ENCODE data around the gene ITGAL. TPM values are rescaled to one million over a fixed set of nuclear protein-coding genes. Genes with fewer than 3 reads are reported as not detected.

ITGAL gene
- total RNA-seq, 1 experiment from 2014 or later, result 0.50 TPM

- peak; percentile 72 to 92 for DNase-seq
These were observed 62.0 kb downstream of the ITGAL start, which contains the start of gene ZNF747 for GRCh38 chr16:30534368-30535105. Gene ZNF747 (minus strand): TSS chr16:30534858. CDS start chr16:30534679, 179 bp downstream.

GRCh38 chr16:30535106-30535776 lies 62.7 kb downstream of the ITGAL start:
- POLR2A ChIA-PET (ENCODE audit: unreplicated experiment), result interaction anchor here (0.6 to 3.2 kb wide), 5 partner anchors 11 to 158 kb away, joined by 3 to 21 read pairs (median 5); partner anchors contain the start of gene ZNF764
- H3K36me3 ChIP-seq (ENCODE audit: low read depth), result 0 out of 2 replicates have a peak, but pooled peaks cover 13% of the 10 kb centered on the region
- intact Hi-C loops (cut with micrococcal nuclease; ENCODE audit: unreplicated experiment), result loop anchor here (1.0 to 2.0 kb wide), 4 partner anchors 50 to 105 kb away; partner anchors contain the start of genes DCTPP1 and ZNF785

More at GRCh38 chr16:30534368-30535105, 62.0 kb downstream of the ITGAL start, which contains the start of gene ZNF747:
- Histone ChIP-seq H4K20me1 (ENCODE audit: insufficient read depth) (no peaks in the 10 kb centered on the region), H2AFZ (peak within 1 kb of the TSS; percentile 92), H3K4me1 (replicated peaks; ENCODE audit: insufficient read depth) (peaks cover 30% of the 10 kb centered on the region), H3K79me2 (ENCODE audit: low read depth) (peaks cover 48% of the 10 kb centered on the region), H3K9me3 (ENCODE audit: insufficient read depth, low read depth) (no peaks in the 10 kb centered on the region), H3K4me3 (peak within 1 kb of the TSS; percentile 73), H3K36me3 (ENCODE audit: low read depth) (0 out of 2 replicates have a peak, but pooled peaks cover 13% of the 10 kb centered on the region), H3K9me2 (ENCODE audit: insufficient read depth) (no peaks in the 10 kb centered on the region), H3K4me2 (peak within 1 kb of the TSS; percentile 90), H3F3A (ENCODE audit: insufficient read depth, low read depth) (peaks cover 20% of the 10 kb centered on the region), H3K27me3 (ENCODE audit: insufficient read depth, low read depth) (no peaks in the 10 kb centered on the region), H3K27ac (peak within 1 kb of the TSS; percentile 57)
- TSS peak; percentile 31 for BruUV-seq (replicated peaks)
- intact Hi-C loops (cut with micrococcal nuclease; ENCODE audit: unreplicated experiment), result loop anchor here (1.0 to 2.0 kb wide), 5 partner anchors 24 to 104 kb away; partner anchors contain the start of genes DCTPP1, ZNF764 and ZNF785
- ChIA-PET CTCF (interaction anchor here (1.1 to 3.1 kb wide), 5 partner anchors 20 to 105 kb away, joined by 3 to 25 read pairs (median 7); partner anchors contain the start of genes DCTPP1, ZNF689 and ZNF764), POLR2A (ENCODE audit: unreplicated experiment) (interaction anchor here (0.6 to 3.2 kb wide), 3 partner anchors 20 to 43 kb away, joined by 3 to 21 read pairs (median 5); partner anchors contain the start of gene ZNF764)
- TF ChIP-seq EZH2 (IDR thresholded peaks at IDR 0.05; ENCODE audit: low read depth), result no peak
- peak; percentile 29; the same call in 1 of the 2 replicates for TF ChIP-seq CTCF (conservative IDR thresholded peaks at IDR 0.05)

More at GRCh38 chr16:30535106-30535776, 62.7 kb downstream of the ITGAL start:
- BruUV-seq (replicated peaks), result TSS peak; percentile 85
- peaks cover 18% of the 10 kb centered on the region for H3F3A ChIP-seq (ENCODE audit: insufficient read depth, low read depth)
- H4K20me1 ChIP-seq (ENCODE audit: insufficient read depth), result no peaks in the 10 kb centered on the region
- H3K27me3 ChIP-seq (ENCODE audit: insufficient read depth, low read depth), result no peaks in the 10 kb centered on the region
- H3K9me2 ChIP-seq (ENCODE audit: insufficient read depth), result no peaks in the 10 kb centered on the region
- peaks cover 48% of the 10 kb centered on the region for H3K79me2 ChIP-seq (ENCODE audit: low read depth)
- H2AFZ ChIP-seq, result peak overlapping the region; percentile 92
- H3K9me3 ChIP-seq (ENCODE audit: insufficient read depth, low read depth), result no peaks in the 10 kb centered on the region
- H3K4me3 ChIP-seq, result peak overlapping the region; percentile 73
- H3K4me2 ChIP-seq, result peak overlapping the region; percentile 90
- peak overlapping the region; percentile 57 for H3K27ac ChIP-seq
- TF ChIP-seq CTCF (conservative IDR thresholded peaks at IDR 0.05) (no peak), EZH2 (IDR thresholded peaks at IDR 0.05; ENCODE audit: low read depth) (no peak)
- no peak for DNase-seq
- CTCF ChIA-PET, result interaction anchor here (0.6 to 3.1 kb wide), 11 partner anchors 8 to 109 kb away, joined by 3 to 25 read pairs (median 4); partner anchors contain the start of genes DCTPP1, ZNF688 and ZNF764
- peaks cover 28% of the 10 kb centered on the region for H3K4me1 ChIP-seq (replicated peaks; ENCODE audit: insufficient read depth)
